SK-N-SH treated with all-trans-retinoic acid at 6 μM for 48 hours (cell line): ENCODE data around the gene MEIS3.

Experiments
- BACH2 ChIP-seq: fragments of 250-450 bp; sonication (Bioruptor Pico); IDR thresholded peaks from 2 replicates; pipeline ENCODE4 v1.9.0; 2021; ENCODE audit warnings: mild to moderate bottlenecking, borderline replicate concordance
- CREB5 ChIP-seq: fragments of 250-450 bp; sonication (Bioruptor Pico); IDR thresholded peaks from 2 replicates; pipeline ENCODE4 v1.5.1; 2020; ENCODE audit warnings: low read depth, mild to moderate bottlenecking, moderate library complexity
- GLIS3 ChIP-seq: fragments of 250-450 bp; sonication (Bioruptor Pico); IDR thresholded peaks from 2 replicates; pipeline ENCODE4 v1.5.0; 2020; ENCODE audit warnings: mild to moderate bottlenecking, moderate library complexity
- PATZ1 ChIP-seq: fragments of 250-450 bp; sonication (Bioruptor Pico); IDR thresholded peaks from 2 replicates; pipeline ENCODE4 v1.8.0; 2020; ENCODE audit warnings: mild to moderate bottlenecking, moderate library complexity, borderline replicate concordance
- PPARA ChIP-seq: fragments of 250-450 bp; sonication (Bioruptor Pico); IDR thresholded peaks from 2 replicates; pipeline ENCODE4 v1.5.0; 2020; ENCODE audit warnings: mild to moderate bottlenecking, borderline replicate concordance
- ZFP3 ChIP-seq: fragments of 250-450 bp; sonication (Bioruptor Pico); IDR thresholded peaks from 2 replicates; pipeline ENCODE4 v1.5.0; 2020; ENCODE audit warnings: mild to moderate bottlenecking, moderate library complexity
- ZNF70 ChIP-seq: fragments of 450-650 bp; formaldehyde crosslinking; IDR thresholded peaks from 2 replicates; pipeline ENCODE4 v1.5.0; 2020; ENCODE audit warnings: mild to moderate bottlenecking, moderate library complexity

GRCh38 chr19:47404334-47405196 lies 14.8 kb downstream of the MEIS3 start:
- TF ChIP-seq PPARA (CRISPR knock-in tag) (no peak), ZNF70 (CRISPR knock-in tag) (no peak), PATZ1 (CRISPR knock-in tag) (no peak), ZFP3 (CRISPR knock-in tag) (no peak), CREB5 (CRISPR knock-in tag) (no peak), BACH2 (CRISPR knock-in tag) (no peak), GLIS3 (CRISPR knock-in tag) (no peak)
